GM12874 (cell line): Measurements from ENCODE around the gene HSF5.

Experiments used
- TF ChIP-seq, protein P1 (sequence below): IDR thresholded peaks from 2 replicates; pipeline ENCODE4 v1.5.1; 2011; ENCODE audit warnings: low read depth, mild to moderate bottlenecking, control low read depth, low read length, moderate library complexity; ENCODE audit not compliant: insufficient read depth

Gene HSF5

DNA sequence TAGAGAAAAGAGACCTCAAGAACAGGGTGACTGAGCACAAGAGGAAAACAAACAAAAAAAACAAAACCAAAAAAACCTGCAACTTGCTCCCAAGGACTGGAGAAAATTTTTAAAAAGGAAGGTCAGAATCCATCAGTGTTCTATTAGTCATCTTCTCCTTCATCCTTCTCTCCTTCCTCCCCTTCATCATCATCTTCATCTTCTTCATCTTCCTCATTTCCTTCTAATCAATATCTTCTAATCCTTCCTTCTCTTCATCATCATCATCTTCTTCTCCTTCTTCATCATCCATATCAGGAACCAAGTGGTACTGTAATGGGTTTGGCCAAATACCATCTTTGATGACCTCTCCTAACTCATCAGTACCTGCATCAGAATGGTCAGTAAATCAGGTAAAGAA, 12.2 kb downstream of the HSF5 start:
- TF ChIP-seq, protein P1, sequence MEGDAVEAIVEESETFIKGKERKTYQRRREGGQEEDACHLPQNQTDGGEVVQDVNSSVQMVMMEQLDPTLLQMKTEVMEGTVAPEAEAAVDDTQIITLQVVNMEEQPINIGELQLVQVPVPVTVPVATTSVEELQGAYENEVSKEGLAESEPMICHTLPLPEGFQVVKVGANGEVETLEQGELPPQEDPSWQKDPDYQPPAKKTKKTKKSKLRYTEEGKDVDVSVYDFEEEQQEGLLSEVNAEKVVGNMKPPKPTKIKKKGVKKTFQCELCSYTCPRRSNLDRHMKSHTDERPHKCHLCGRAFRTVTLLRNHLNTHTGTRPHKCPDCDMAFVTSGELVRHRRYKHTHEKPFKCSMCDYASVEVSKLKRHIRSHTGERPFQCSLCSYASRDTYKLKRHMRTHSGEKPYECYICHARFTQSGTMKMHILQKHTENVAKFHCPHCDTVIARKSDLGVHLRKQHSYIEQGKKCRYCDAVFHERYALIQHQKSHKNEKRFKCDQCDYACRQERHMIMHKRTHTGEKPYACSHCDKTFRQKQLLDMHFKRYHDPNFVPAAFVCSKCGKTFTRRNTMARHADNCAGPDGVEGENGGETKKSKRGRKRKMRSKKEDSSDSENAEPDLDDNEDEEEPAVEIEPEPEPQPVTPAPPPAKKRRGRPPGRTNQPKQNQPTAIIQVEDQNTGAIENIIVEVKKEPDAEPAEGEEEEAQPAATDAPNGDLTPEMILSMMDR: no peak

DNA sequence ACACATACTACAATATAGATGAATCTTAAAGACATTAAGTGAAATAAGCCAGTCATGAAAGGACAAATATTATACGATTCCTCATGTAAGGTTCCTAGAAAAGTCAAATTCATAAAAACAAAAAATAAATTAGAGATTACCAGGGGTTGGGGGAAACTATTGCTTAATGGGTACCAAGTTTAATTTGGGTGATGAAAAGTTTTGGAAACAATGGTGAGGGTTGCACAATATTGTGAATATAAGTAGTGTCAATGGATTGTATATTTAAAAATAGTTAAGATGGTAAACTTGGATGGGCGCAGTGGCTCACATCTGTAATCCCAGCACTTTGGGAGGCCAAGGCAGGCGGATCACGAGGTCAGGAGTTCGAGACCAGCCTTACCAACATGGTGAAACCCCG, 17.9 kb downstream of the HSF5 start:
- TF ChIP-seq, protein P1: no peak

DNA sequence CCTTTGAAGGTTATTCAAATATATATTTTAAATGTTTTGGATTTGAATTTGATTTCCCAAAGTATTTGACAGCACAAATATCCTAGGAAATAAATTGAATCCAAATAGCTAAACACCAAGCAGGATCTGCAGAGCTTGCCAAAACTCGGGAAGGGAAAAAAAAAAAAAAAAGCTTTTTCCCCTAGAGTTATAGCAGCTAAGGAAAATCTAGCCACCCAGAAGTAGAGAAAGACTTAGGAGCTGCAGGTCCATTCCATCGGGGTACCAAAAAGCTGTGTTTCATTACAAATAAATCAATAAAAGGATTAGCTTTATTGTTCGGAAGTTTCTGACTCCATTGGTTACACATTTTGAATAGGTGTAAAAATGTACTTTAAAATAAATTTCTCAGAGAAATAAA, 19.3 kb downstream of the HSF5 start:
- TF ChIP-seq, protein P1: no peak

DNA sequence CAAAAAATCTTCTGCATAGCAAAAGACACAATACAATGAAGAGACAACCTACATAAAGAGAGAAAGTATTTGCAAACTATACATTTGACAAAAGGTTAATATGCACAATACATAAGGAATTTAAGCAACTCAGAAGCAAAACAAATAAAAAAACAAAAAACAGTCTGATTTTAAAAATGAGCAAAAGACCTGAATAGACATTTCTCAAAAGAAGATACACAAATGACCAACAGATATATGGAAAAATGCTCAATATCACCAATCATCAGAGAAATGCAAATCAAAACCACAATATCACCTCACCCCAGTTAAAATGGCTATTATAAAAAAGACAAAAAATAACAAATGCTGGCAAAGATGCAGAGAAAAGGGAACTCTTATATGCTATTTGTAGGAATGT, 32.7 kb downstream of the HSF5 start:
- TF ChIP-seq, protein P1: no peak

DNA sequence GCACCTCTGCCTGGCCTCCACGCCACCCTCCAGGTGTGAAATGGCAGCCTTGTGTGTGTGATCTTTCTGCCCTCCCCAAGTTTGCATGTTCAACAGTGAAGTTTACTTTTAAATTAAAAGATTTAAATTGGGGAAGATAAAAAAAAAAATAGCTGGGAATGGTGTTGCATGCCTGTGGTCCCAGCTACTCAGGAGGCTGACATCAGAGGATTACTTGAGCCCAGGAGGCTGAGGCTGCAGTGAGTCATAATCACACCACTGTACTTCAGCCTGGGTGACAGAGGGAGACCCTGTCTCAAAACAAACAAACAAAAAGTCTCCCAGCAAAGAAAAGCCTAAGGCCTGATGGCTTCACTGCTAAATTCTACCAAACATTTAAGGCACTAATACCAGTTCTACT, 35.5 kb downstream of the HSF5 start:
- TF ChIP-seq, protein P1: no peak

DNA sequence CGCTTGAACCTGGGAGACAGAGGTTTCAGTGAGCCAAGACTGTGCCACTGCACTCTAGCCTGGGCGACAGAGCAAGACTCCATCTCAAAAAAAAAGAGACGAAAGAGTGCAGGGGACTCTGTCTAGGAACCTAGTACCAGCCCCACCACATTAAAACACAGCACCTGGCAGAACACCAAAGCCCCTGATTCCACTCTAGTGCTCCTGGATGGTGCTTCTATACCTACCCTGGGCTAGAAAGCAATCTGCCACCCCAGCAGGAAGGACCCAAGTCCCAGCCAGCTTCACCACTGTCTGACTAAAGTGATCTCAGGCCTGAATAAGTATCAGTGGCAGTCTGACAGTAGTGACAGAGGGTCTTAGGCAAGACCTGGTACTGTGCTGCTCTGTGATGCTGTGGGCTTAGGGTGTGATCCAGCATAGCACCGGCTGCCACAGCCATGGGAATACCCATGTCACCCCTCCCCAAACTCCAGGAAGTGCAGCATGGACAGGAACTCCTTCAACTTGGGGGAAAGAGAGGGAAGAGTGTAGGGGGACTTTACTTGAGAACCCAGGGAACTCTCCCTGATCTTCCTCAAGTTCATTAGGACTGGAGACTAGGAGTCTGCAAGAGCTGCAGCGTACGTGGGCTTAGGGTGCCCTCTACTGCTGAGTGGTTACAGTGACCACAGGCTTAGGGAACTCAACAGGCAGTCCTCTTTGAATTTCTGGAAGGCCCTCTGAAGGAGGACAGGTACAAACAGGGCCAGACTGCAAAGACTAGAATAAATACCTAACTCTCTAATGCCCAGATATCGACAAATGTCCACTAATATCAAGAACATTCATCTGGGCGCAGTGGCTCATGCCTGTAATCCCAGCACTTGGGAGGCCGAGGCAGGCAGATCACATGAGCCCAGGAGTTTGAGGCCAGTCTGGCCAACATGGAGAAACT, 40.9 kb downstream of the HSF5 start:
- TF ChIP-seq, protein P1: peak; percentile 78

DNA sequence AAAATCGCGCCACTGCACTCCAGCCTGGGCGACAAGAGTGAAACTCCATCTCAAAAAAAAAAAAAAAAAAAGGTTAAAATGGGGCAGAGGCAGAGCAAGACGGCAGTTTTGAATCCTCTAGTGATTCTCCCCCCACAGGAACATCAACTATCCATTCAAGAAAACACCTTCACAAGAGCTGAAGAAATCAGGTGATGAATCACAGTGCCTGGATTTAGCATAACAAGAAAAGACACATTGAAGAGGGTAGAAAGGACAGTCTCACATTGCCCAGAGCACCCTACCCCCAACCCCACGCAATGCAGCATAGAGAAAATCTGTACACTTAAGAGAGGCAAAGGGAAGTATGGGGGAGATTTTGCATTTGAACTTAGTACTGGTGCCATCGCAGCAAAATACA, 42.1 kb downstream of the HSF5 start:
- TF ChIP-seq, protein P1: no peak
